ENCODE results near the gene HAUS2.
"Not testable (repeated sequence)": the region's sequence is repeated elsewhere in the genome, so short reads cannot be mapped to it uniquely, and the experiment has no call there.

Gene HAUS2

GRCh38 chr15:42558739-42559138 lies 10.1 kb downstream of the HAUS2 start:
- no peak for DNase-seq
- intact Hi-C loops (cut with DNase I) = no loop called here

DNA sequence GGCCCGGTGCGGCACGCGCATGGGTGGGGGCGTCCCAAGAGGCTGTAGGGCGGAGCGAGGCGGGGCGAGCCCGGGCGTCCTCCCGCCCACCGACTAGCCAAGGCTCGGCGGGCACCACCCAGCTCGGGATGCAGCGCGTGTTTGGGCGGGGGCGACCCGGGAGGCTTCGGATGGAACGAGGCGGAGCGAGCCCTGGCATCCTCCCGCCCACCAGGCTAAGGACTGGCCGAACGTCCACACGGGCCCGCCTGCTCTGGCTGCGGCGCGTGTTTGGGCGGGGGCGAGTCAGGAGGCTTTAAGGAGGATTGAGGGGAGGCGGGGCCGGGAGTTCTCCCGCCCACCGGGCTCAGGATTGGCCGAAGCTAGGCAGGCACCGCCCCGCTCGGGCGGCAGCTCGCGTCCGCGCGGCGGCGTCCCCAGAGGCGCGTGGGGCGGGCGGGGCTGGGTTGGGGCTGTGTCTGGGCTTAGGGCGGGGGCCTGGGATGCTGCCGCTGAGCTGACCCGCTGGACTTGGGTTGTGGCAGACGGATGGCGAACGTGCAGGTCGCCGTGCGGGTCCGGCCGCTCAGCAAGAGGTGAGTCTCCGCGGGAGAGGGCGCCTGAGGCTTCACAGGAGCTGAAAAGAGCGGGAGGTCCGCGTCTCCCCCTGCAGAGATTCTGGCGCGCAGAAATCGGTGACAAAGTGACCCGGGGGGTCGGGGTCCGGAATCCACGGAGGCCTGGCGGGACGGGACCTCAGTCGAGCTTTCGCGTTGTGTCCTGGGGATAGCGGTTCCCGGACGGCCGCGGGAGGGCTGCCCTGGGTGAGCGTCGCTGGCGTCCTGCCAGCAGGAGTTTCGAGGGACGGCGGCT lies 26.8 kb downstream of the HAUS2 start, which contains the start of gene STARD9:
STARD9 (plus strand) TSS at position 419 of the 852 bp plus-strand sequence; CDS start at position 529, 110 bp downstream.
- intact Hi-C loops (cut with DNase I) = loop anchor here (1.0 to 10.0 kb wide), 2 partner anchors 25 to 349 kb away; partner anchors contain the start of gene TTBK2
- DNase-seq = peak; percentile 95 to 100 (median 98)

GRCh38 chr15:42576040-42576594 lies 27.5 kb downstream of the HAUS2 start:
- intact Hi-C loops (cut with DNase I) = loop anchor here (10.0 kb wide), 1 partner anchor 349 kb away; the partner anchor contains the start of gene TTBK2

DNA sequence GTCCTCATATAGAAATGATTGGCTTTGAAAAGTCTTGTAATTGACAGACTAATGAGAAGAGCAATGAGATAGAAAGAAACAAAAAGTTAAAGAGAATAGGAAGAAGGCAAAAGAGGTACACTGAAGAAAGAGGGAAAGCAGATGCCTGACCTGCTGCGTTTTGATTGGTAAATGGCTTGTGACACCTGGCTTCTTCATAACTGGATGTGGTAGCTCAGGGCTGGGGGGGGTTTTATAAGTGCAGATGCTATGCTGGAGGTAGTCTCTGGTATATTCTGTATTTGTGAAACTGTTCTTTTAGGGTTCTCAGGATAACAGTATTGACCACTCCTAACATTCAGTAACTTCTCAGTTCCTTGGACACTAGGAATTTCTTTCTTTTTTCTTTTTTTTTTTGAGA lies 28.1 kb downstream of the HAUS2 start:
- intact Hi-C loops (cut with DNase I) = loop anchor here (10.0 kb wide), 1 partner anchor 348 kb away; the partner anchor contains the start of gene TTBK2
- no peak for DNase-seq

More at GRCh38 chr15:42576040-42576594, 27.5 kb downstream of the HAUS2 start:
- DNase-seq = no peak

GRCh38 chr15:42577514-42578031 lies 28.9 kb downstream of the HAUS2 start:
- intact Hi-C loops (cut with DNase I) = loop anchor here (10.0 kb wide), 1 partner anchor 347 kb away; the partner anchor contains the start of gene TTBK2
- no peak for DNase-seq

DNA sequence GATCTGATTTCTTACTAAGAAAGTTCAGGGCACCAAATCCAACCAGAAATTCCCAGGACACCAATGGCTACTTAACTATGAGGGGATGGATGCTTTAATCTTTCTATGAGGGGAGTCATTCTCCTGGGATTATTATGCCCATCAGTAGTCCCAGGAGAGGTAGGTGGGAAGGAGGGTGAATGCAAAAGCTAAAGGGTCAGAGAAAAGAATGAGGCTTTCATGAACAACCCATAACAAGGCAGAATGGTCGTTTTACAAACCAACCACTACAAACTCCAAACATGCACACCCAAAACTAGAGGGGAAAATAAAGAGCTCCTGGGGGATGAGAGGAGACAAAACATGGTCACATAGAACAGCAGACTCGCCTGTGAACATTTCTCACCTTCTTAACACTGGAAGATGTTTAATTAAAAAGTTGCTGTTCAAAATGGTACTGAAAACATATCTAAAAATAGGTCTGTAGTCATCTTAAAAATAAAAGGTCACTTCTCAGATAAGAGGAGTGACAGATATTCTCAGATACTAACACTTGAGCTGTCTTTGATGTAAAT lies 30.4 kb downstream of the HAUS2 start:
- intact Hi-C loops (cut with DNase I) = loop anchor here (10.0 kb wide), 1 partner anchor 346 kb away; the partner anchor contains the start of gene TTBK2
- DNase-seq = no peak

DNA sequence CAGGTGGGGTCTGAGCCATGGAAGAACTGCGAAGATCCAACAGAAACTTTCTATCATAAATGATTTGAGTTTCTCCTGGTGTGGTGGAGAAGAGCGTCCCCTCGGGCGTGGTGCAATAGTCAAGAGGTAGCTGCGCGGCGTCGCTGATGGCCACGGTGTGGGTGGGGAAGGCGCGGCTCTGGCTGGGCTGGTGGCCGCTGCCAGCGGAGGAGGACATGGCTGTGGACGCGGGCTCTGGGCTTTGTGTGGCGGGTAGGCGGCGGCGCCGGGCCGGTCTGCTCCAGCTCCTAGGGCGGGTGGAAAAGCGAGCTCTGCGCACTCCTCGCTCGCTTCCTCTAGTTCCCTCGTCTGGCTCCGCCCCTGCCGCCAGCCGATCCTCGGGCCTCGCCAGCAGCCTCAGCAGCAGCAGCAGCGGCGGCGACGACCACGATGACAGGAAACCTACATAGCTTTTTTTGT lies 32.7 kb downstream of the HAUS2 start:
- intact Hi-C loops (cut with DNase I) = loop anchor here (2.0 to 10.0 kb wide), 2 partner anchors 70 to 86 kb away; partner anchors contain the start of genes SNAP23 and ZNF106

DNA sequence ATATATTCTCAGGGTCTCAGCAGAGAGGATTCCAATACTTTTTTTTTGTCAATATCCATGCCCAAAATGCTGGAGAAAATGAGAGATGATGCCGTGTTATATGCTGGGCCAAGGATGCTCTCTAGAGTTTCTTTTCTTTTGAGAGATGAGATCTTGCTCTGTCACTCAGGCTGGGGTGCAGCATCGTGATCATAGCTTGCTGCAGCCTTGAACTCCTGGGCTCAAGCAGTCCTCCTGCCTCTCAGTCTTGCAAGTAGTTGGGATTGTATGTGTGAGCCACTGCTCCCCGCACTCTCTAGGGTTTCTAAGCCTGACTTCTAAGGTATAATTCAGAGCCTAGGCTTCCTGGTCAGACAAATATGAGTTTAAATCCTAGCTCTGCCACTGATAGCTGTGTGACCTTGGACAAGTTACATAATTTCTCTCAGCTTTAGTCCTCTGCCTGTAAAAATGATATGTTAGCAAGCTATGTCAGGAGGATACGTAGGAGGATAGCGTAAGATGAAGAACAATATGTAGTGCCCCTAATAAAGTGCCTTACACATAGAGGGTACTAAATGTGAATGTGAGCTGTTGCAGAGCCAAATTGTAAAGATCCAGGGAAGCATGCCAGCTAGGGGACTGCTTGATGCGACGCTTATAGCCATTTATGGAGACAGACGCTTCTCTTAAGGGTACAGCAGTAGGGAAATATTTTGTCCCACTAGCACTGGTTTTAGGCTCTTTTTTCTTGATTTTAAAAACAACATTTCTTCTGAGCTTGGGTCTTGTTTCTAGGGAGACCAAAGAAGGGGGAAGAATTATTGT lies 34.1 kb downstream of the HAUS2 start:
- intact Hi-C loops (cut with DNase I) = loop anchor here (10.0 kb wide), 1 partner anchor 88 kb away; the partner anchor contains the start of genes SNAP23 and ZNF106
- DNase-seq = peak in 1 of 10 donors; percentile 13

More for the DNA sequence above, 32.7 kb downstream of the HAUS2 start:
- DNase-seq = peak; percentile 78 to 98 (median 88)

DNA sequence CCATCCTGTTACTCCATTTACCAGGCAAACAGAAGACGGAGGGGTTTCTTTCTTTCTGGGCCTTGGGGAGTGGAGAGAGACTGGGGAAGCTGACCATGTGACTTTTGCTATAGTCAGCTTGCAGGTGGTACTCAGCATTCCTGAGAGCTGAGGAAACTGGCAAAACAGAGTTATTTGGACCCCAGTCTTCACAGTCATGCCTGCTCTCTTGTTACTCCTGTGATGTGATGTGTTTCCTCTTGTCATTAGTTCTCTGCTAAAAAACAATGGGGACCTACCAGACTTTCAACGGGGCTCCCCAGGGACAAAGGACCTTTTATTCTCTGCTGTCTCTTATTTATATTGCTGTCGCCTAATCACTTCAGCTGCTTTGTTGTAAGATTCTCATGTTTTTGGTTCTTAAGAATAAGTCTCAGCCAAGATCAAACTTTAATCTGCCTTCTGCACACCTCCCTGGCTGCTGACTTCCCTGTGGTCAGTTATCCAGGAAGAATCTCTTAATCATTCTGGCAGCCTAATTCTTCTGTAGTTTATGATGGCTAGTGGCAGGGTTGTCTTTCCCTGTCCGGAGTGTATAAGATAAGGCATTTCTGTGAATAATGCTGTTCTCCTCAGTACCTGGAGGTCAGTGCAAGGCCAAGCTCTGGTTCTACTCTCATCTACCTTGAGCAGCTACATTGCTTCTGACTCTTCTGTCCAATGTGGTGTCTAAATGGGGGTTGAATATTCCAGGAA lies 35.6 kb downstream of the HAUS2 start:
- DNase-seq = no peak
- intact Hi-C loops (cut with DNase I) = loop anchor here (10.0 kb wide), 1 partner anchor 89 kb away; the partner anchor contains the start of genes SNAP23 and ZNF106

DNA sequence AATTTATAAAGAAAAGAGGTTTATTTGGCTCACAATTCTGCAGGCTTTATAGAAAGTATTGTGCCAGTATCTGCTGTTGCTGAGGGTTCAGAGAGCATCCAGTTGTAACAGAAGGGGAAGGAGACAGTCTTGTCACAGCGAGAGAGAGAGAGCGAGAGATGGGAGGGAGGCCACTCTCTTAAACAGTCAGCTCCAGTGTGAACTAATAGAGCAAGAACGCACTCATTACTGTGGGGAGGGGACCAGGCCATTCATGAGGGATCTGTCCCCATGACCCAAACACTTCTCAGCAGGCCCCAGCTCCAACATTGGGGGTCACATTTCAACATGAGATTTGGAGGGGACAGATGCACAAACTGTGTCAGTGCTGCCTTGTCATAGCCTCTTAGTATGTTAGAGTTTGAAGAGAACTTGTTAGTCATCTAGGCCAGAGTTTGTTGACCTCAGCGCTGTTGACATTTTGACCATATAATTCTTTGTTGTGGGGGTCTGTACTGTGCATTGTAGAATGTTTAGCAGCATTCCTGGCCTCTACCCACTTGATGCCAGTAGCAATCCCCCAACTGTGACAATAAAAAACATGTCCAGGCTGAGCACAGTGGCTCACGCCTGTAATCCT lies 42.1 kb downstream of the HAUS2 start:
- intact Hi-C loops (cut with DNase I) = no loop called here
- DNase-seq = peak in 1 of 10 donors; percentile 51

GRCh38 chr15:42591238-42591934 lies 42.7 kb downstream of the HAUS2 start:
- DNase-seq = no peak
- intact Hi-C loops (cut with DNase I) = no loop called here

DNA sequence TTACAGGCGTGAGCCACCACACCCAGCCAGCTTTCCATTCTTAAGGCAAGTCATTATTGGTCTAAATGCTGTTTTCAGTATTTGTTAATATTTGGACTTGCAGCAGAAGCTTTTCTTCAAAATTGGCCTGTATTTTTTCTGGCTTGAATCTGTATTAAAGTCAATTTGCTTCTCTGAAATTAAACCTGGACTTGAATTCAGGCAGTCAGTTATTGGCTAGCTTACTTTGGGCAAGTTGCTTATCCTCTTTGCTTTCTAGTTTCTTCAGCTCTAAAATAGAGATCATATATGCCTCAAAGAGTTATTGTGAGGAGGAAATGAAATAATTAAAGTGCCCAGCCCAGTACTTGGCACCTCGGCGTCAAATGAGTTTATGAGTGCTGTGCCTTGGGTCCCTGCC lies 44.1 kb downstream of the HAUS2 start:
- DNase-seq = no peak
- intact Hi-C loops (cut with DNase I) = no loop called here

GRCh38 chr15:42593143-42593542 lies 44.5 kb downstream of the HAUS2 start:
- intact Hi-C loops (cut with DNase I) = no loop called here
- DNase-seq = no peak

- intact Hi-C loops (cut with DNase I) = no loop called here
- DNase-seq = no peak
These were observed 45.5 kb downstream of the HAUS2 start for GRCh38 chr15:42594095-42594494.

DNA sequence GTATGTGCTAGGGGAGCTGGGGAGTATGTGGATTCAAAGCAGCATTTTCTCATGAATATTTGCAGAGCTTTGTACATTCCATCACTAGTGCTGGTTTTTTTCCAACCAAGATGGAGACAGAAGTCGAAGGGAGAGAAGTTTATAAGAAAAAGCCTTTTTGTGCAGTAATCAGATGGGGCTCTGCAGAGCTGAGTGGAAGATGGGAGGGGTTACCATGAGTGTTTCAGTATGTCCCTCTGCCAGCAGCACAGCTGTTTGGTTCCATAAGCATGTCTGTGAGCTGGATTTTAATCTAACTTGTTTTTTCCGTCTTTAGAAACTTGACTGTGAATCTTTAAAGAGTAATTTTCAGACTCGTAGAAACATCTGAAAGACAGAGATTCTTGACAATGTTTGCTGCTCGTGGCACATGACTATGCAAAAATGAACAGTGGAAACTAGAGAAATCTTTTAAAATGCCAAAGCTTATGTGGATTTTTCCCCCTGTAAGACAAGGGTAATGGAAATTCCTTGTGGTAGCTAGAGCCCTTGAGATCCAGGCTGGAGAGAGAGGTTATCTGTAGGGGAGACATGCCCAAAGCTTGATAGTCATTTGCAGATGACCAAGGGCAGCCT lies 47.1 kb downstream of the HAUS2 start:
- intact Hi-C loops (cut with DNase I) = no loop called here
- peak in 1 of 10 donors; percentile 82 for DNase-seq

DNA sequence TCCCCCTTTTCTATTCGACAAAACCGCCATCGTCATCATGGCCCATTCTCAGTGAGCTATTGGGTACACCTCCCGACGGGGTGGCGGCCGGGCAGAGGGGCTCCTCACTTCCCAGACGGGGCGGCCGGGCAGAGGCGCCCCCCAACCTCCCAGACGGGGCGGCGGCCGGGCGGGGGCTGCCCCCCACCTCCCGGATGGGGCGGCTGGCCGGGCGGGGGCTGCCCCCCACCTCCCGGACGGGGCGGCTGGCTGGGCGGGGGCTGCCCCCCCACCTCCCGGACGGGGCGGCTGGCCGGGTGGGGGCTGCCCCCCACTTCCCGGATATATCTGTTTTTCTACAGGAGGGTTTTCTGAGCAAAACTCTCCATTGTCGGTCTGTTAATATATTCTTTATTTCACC lies 52.7 kb downstream of the HAUS2 start:
- DNase-seq; intact Hi-C loops (cut with DNase I): not testable (repeated sequence)

GRCh38 chr15:42602501-42602900 lies 53.9 kb downstream of the HAUS2 start:
- intact Hi-C loops (cut with DNase I) = no loop called here
- no peak for DNase-seq
